ENCODE measurements around the gene PTPN3. TPM values are rescaled to one million over a fixed set of nuclear protein-coding genes. Genes with fewer than 3 reads are reported as not detected.

Gene PTPN3
- total and polyA plus RNA-seq, 2 donors (not counting 1 experiment from before 2014, with no cell fraction given): not detected

- WGBS (ENCODE audit: insufficient coverage): 93% methylated on average over 5 of the region's 5 CpGs
- no peaks in the 10 kb centered on the region for H3K79me2 ChIP-seq (ENCODE audit: control insufficient read depth, insufficient read depth, low read length)
- CTCF ChIA-PET: no interaction called here
- H3K4me1 ChIP-seq (ENCODE audit: control insufficient read depth in 2 of 2, insufficient read depth in 2 of 2, low read length in 2 of 2): no peaks in the 10 kb centered on the region
- H3K27me3 Mint-ChIP-seq: no peaks in the 10 kb centered on the region
- ATAC-seq (ENCODE audit: low read depth) (no peak), DNase-seq (no peak)
- no peaks in the 10 kb centered on the region for H3K9me3 ChIP-seq (ENCODE audit: control extremely low read depth in 1 of 3, control insufficient read depth in 2 of 3, insufficient read depth in 1 of 3, low read length in 2 of 3)
- H2AFZ ChIP-seq (ENCODE audit: insufficient read depth, low read depth, low read length, poor library complexity, severe bottlenecking): no peak overlapping the region
- no peak overlapping the region for H3K4me3 ChIP-seq (ENCODE audit: control extremely low read depth in 1 of 5, extremely low read depth in 1 of 5, insufficient read depth in 1 of 5, low read depth in 2 of 5, low read length in 4 of 5)
- intact Hi-C loops (cut with micrococcal nuclease): no loop called here
- H3K27me3 ChIP-seq (replicated peaks in 1 of 4; ENCODE audit: control extremely low read depth in 1 of 4, control insufficient read depth in 3 of 4, insufficient read depth in 4 of 4, low read length in 3 of 4): no peaks in the 10 kb centered on the region
- H3K4me2 ChIP-seq (replicated peaks; ENCODE audit: low read depth, low read length, poor library complexity, severe bottlenecking): no peak overlapping the region
- no peak overlapping the region for H3K4me3 Mint-ChIP-seq
- no peaks in the 10 kb centered on the region for H3K4me1 Mint-ChIP-seq
- peaks cover 5% of the 10 kb centered on the region for H3K9me3 Mint-ChIP-seq (ENCODE audit: insufficient read depth)
- no peak overlapping the region for H3K27ac ChIP-seq (ENCODE audit: low read length in 2 of 2)
- H3K27ac Mint-ChIP-seq: no peak overlapping the region
- no peak overlapping the region for H3K9ac ChIP-seq (ENCODE audit: low read length)
- no peaks in the 10 kb centered on the region for H4K20me1 ChIP-seq (ENCODE audit: control insufficient read depth, insufficient read depth, low read length, poor library complexity, severe bottlenecking)
- POLR2A ChIA-PET: no interaction called here
- TF ChIP-seq, protein P1, sequence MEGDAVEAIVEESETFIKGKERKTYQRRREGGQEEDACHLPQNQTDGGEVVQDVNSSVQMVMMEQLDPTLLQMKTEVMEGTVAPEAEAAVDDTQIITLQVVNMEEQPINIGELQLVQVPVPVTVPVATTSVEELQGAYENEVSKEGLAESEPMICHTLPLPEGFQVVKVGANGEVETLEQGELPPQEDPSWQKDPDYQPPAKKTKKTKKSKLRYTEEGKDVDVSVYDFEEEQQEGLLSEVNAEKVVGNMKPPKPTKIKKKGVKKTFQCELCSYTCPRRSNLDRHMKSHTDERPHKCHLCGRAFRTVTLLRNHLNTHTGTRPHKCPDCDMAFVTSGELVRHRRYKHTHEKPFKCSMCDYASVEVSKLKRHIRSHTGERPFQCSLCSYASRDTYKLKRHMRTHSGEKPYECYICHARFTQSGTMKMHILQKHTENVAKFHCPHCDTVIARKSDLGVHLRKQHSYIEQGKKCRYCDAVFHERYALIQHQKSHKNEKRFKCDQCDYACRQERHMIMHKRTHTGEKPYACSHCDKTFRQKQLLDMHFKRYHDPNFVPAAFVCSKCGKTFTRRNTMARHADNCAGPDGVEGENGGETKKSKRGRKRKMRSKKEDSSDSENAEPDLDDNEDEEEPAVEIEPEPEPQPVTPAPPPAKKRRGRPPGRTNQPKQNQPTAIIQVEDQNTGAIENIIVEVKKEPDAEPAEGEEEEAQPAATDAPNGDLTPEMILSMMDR (IDR thresholded peaks at IDR 0.05): no peak
- no peak for TF ChIP-seq EZH2 (IDR thresholded peaks at IDR 0.05; ENCODE audit: borderline replicate concordance, insufficient read depth, low read depth, low read length, poor library complexity, severe bottlenecking)
- H3K36me3 ChIP-seq (replicated peaks in 1 of 2; ENCODE audit: control extremely low read depth in 1 of 2, control insufficient read depth in 1 of 2, extremely low read depth in 1 of 2, insufficient read depth in 2 of 2, low read length in 1 of 2): no peaks in the 10 kb centered on the region
These were observed 125.9 kb downstream of the PTPN3 start for GRCh38 chr9:109372246-109372645.

DNA sequence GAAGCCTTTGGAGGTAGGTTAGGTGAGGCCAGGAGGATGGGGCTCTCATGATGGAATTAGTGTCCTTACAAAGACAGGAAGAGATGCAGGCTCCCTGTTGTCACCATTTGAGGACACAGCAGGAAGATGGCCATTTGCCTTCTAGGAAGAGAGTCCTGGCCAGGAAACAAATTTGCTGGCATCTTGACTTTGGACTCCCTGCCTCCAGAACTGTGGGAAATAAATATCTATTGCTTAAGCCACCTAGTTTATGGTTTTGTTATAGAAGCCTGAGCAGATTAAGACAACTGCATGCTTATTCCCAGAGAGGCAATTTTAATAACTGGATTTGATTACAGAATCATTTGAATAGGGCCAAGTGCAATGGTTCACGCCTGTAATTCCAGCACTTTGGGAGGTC lies 126.7 kb downstream of the PTPN3 start:
- H3K4me1 ChIP-seq (ENCODE audit: control insufficient read depth in 2 of 2, insufficient read depth in 2 of 2, low read length in 2 of 2): no peaks in the 10 kb centered on the region
- POLR2A ChIA-PET: no interaction called here
- no peaks in the 10 kb centered on the region for H3K27me3 ChIP-seq (replicated peaks in 1 of 4; ENCODE audit: control extremely low read depth in 1 of 4, control insufficient read depth in 3 of 4, insufficient read depth in 4 of 4, low read length in 3 of 4)
- no CpG with 5 or more reads among the region's 1 CpG for WGBS (ENCODE audit: insufficient coverage)
- no peaks in the 10 kb centered on the region for H3K27me3 Mint-ChIP-seq
- DNase-seq (no peak), ATAC-seq (ENCODE audit: low read depth) (no peak)
- H3K9me3 ChIP-seq (ENCODE audit: control extremely low read depth in 1 of 3, control insufficient read depth in 2 of 3, insufficient read depth in 1 of 3, low read length in 2 of 3): no peaks in the 10 kb centered on the region
- no peaks in the 10 kb centered on the region for H3K36me3 ChIP-seq (replicated peaks in 1 of 2; ENCODE audit: control extremely low read depth in 1 of 2, control insufficient read depth in 1 of 2, extremely low read depth in 1 of 2, insufficient read depth in 2 of 2, low read length in 1 of 2)
- no peaks in the 10 kb centered on the region for H4K20me1 ChIP-seq (ENCODE audit: control insufficient read depth, insufficient read depth, low read length, poor library complexity, severe bottlenecking)
- no peak overlapping the region for H3K4me3 Mint-ChIP-seq
- H3K4me1 Mint-ChIP-seq: no peaks in the 10 kb centered on the region
- CTCF ChIA-PET: no interaction called here
- H3K4me2 ChIP-seq (replicated peaks; ENCODE audit: low read depth, low read length, poor library complexity, severe bottlenecking): no peak overlapping the region
- H3K27ac ChIP-seq (ENCODE audit: low read length in 2 of 2): no peak overlapping the region
- H3K9ac ChIP-seq (ENCODE audit: low read length): no peak overlapping the region
- no peaks in the 10 kb centered on the region for H3K79me2 ChIP-seq (ENCODE audit: control insufficient read depth, insufficient read depth, low read length)
- no peak overlapping the region for H2AFZ ChIP-seq (ENCODE audit: insufficient read depth, low read depth, low read length, poor library complexity, severe bottlenecking)
- peaks cover 5% of the 10 kb centered on the region for H3K9me3 Mint-ChIP-seq (ENCODE audit: insufficient read depth)
- no peak overlapping the region for H3K27ac Mint-ChIP-seq
- intact Hi-C loops (cut with micrococcal nuclease): no loop called here
- no peak overlapping the region for H3K4me3 ChIP-seq (ENCODE audit: control extremely low read depth in 1 of 5, extremely low read depth in 1 of 5, insufficient read depth in 1 of 5, low read depth in 2 of 5, low read length in 4 of 5)
- TF ChIP-seq, protein P1 (IDR thresholded peaks at IDR 0.05): no peak
- no peak for TF ChIP-seq EZH2 (IDR thresholded peaks at IDR 0.05; ENCODE audit: borderline replicate concordance, insufficient read depth, low read depth, low read length, poor library complexity, severe bottlenecking)

All from B cell (primary cell).